Endothelial cell (in vitro differentiated cells): ENCODE data around the gene CXCL3. TPM values are rescaled to one million over a fixed set of nuclear protein-coding genes. Genes with fewer than 3 reads are reported as not detected.

Source experiments
- DNase-seq: peaks from one replicate; pipeline ENCODE4 v3.0.0; 2021; ENCODE audit warnings: low spot score
- H3K27ac Mint-ChIP-seq: one replicate; pipeline ENCODE4 v1.8.0; 2021; ENCODE audit warnings: mixed read lengths, inconsistent platforms; ENCODE audit not compliant: unreplicated experiment
- H3K27me3 Mint-ChIP-seq: one replicate; pipeline ENCODE4 v1.8.0; 2021; ENCODE audit warnings: mild to moderate bottlenecking, moderate library complexity, mixed read lengths, inconsistent platforms; ENCODE audit not compliant: unreplicated experiment
- H3K36me3 Mint-ChIP-seq: one replicate; pipeline ENCODE4 v1.8.0; 2021; ENCODE audit warnings: mild to moderate bottlenecking, low read depth, mixed read lengths, inconsistent platforms; ENCODE audit not compliant: unreplicated experiment
- H3K4me1 Mint-ChIP-seq: one replicate; pipeline ENCODE4 v1.8.0; 2021; ENCODE audit warnings: mild to moderate bottlenecking, mixed read lengths, inconsistent platforms; ENCODE audit not compliant: unreplicated experiment
- H3K4me3 Mint-ChIP-seq: one replicate; pipeline ENCODE4 v1.8.0; 2021; ENCODE audit warnings: mild to moderate bottlenecking, mixed read lengths, inconsistent platforms; ENCODE audit not compliant: unreplicated experiment
- H3K9me3 Mint-ChIP-seq: one replicate; pipeline ENCODE4 v1.8.0; 2021; ENCODE audit warnings: mixed read lengths, inconsistent platforms; ENCODE audit not compliant: unreplicated experiment
- long read RNA-seq: library from polyadenylated mRNA; unstranded; transcript quantifications from one replicate; pipeline ENCODE4 v2.0.0, GENCODE V29; 2020; ENCODE audit not compliant: unreplicated experiment
- total RNA-seq: library from RNA; stranded (reverse); fragmentation: NEBNext Ultra II Directional; extraction: Animal tissue kit (Norgen Biotek cat#: 25700); gene quantifications from one replicate; pipeline ENCODE4 v1.2.1, GENCODE V29; 2021; ENCODE audit not compliant: unreplicated experiment
- TF ChIP-seq, protein P1 (sequence below): fragments of 200-600 bp; sonication (generic); IDR thresholded peaks from one replicate; pipeline ENCODE4 v1.5.0; 2021; ENCODE audit warnings: antibody characterized with exemption; ENCODE audit not compliant: unreplicated experiment

CXCL3 gene
- total RNA-seq: 2.7 TPM
- long read RNA-seq: 0 reads

DNA sequence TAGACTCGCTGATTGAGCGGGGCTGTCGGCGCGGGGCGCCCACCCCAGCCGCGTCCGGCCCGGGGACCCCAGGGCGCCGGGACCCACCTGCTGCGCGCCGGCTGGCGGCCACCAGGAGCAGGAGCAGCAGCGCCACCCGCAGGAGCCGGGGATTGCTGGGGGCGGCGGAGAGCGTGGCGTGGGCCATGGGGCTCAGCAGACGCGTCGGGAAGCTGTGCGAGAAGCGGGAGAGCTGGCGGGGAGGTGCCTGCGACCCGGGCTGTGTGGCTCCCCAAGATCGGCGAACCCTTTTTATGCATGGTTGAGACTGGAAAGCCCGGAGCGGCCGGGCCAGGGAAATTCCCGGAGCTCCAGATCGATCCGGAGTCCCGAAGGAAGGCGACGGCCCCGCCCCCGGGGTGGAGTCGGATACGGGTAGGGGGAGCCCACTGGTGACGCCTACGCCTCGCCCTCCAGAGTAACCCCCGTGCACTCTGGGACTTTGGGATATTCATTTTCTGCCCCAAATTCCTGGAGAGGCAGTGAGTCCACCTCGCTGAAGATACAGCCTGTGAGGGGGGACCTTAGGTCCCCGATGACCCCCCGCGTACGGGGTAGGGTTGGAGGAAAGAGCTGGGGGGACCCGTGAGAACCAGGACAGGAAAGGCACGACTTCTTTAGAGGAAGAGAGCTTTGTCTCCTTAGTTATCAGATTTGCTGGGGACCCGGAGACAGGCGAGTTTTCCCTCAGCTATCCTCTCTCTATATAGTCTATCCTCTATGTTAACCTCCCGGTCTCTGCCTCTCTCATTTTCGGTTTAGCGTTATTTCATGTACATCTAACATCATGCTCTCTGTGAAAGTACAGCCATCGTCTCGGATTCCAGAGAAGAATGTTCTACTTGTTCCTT is at the start of gene CXCL3:
TSS of gene CXCL3 (minus strand) at position 265 of the 890 bp plus-strand sequence. CDS start at position 187, 78 bp downstream.
- TF ChIP-seq, protein P1, sequence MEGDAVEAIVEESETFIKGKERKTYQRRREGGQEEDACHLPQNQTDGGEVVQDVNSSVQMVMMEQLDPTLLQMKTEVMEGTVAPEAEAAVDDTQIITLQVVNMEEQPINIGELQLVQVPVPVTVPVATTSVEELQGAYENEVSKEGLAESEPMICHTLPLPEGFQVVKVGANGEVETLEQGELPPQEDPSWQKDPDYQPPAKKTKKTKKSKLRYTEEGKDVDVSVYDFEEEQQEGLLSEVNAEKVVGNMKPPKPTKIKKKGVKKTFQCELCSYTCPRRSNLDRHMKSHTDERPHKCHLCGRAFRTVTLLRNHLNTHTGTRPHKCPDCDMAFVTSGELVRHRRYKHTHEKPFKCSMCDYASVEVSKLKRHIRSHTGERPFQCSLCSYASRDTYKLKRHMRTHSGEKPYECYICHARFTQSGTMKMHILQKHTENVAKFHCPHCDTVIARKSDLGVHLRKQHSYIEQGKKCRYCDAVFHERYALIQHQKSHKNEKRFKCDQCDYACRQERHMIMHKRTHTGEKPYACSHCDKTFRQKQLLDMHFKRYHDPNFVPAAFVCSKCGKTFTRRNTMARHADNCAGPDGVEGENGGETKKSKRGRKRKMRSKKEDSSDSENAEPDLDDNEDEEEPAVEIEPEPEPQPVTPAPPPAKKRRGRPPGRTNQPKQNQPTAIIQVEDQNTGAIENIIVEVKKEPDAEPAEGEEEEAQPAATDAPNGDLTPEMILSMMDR: peak; percentile 34
- H3K27ac Mint-ChIP-seq: peak within 1 kb of the TSS; percentile 89
- H3K27me3 Mint-ChIP-seq: no peaks in the 10 kb centered on the region
- H3K9me3 Mint-ChIP-seq: no peaks in the 10 kb centered on the region
- H3K4me3 Mint-ChIP-seq: peak within 1 kb of the TSS; percentile 93
- H3K36me3 Mint-ChIP-seq: no peaks in the 10 kb centered on the region
- peaks cover 18% of the 10 kb centered on the region for H3K4me1 Mint-ChIP-seq
- peak; percentile 76 for DNase-seq

GRCh38 chr4:74087481-74087880 is 49.0 kb upstream of the CXCL3 start:
- Mint-ChIP-seq H3K27ac (peak overlapping the region; percentile 50), H3K4me1 (peaks cover 8% of the 10 kb centered on the region), H3K4me3 (no peak overlapping the region), H3K27me3 (no peaks in the 10 kb centered on the region), H3K36me3 (no peaks in the 10 kb centered on the region), H3K9me3 (no peaks in the 10 kb centered on the region)
- TF ChIP-seq, protein P1: no peak
- no peak for DNase-seq

GRCh38 chr4:74085669-74086068 is 47.2 kb upstream of the CXCL3 start:
- TF ChIP-seq, protein P1: no peak
- no peak overlapping the region for H3K27ac Mint-ChIP-seq
- H3K4me3 Mint-ChIP-seq: no peak overlapping the region
- H3K36me3 Mint-ChIP-seq: no peaks in the 10 kb centered on the region
- no peaks in the 10 kb centered on the region for H3K27me3 Mint-ChIP-seq
- peaks cover 7% of the 10 kb centered on the region for H3K4me1 Mint-ChIP-seq
- no peak for DNase-seq
- H3K9me3 Mint-ChIP-seq: no peaks in the 10 kb centered on the region

DNA sequence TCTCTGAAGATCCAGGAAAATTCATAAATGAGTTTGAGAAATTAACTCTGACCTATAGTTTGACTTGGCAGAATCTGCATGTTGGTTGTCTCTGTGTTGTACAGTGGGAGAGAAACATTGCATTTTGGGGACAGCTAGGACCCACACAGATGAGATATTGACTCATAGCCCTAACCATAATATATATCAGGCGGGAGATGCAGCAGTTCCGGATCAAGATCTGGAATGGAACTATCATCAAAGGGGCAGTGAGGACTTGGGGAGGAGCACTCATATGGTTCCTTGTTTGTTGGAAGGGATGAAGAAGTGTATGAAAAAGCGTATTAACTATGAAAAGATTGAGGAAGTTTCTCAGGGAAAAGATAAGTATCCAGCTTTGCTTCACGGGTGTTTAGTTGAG is 46.5 kb upstream of the CXCL3 start:
- H3K9me3 Mint-ChIP-seq: no peaks in the 10 kb centered on the region
- peaks cover 7% of the 10 kb centered on the region for H3K4me1 Mint-ChIP-seq
- peaks cover 1% of the 10 kb centered on the region for H3K27me3 Mint-ChIP-seq
- H3K27ac Mint-ChIP-seq: no peak overlapping the region
- no peak overlapping the region for H3K4me3 Mint-ChIP-seq
- TF ChIP-seq, protein P1: no peak
- no peaks in the 10 kb centered on the region for H3K36me3 Mint-ChIP-seq
- DNase-seq: no peak

DNA sequence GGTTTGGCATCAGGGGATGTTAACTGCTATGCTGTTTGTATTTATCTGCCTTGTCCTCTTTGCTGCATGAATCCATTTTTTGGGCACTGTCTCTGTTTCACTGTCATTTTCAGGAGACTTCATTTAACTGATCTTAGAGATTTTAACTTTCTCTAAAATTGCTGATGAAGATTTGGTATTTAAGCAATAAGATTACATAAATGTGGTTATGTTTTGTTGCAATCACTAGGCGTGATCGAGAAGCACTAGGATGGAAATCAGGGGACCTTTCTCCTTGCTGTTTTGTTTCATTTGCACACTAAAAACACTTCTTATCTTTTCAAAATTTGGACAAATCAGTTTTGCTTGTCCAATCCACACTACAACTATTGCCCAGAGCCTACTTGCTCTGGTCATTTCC is 45.1 kb upstream of the CXCL3 start:
- Mint-ChIP-seq H3K27ac (no peak overlapping the region), H3K36me3 (no peaks in the 10 kb centered on the region), H3K27me3 (peaks cover 1% of the 10 kb centered on the region), H3K4me3 (no peak overlapping the region), H3K4me1 (peaks cover 7% of the 10 kb centered on the region), H3K9me3 (no peaks in the 10 kb centered on the region)
- DNase-seq: no peak
- TF ChIP-seq, protein P1: no peak
